Uterus (tissue), 4 donors: ENCODE results near the gene PLA2G2D. TPM values are rescaled to one million over a fixed set of nuclear protein-coding genes. Genes with fewer than 3 reads are reported as not detected.

Experiments used
- DNase-seq, 2 donors: peaks; one replicate each; pipeline ENCODE4 v3.0.0-alpha.2; 2019 to 2020
- H3K27ac ChIP-seq, 2 donors: fragments of 200-600 bp; sonication (generic); 1 replicate in 1 of 2; 2 replicates in 1 of 2; pipeline ENCODE4 v1.5.1; 2016 to 2018
- H3K27me3 ChIP-seq, 2 donors: fragments of 200-600 bp; sonication (generic); one replicate each; pipeline ENCODE4 v1.5.1; 2018 to 2019; ENCODE audit warnings: control low read depth in 1 of 2
- H3K36me3 ChIP-seq, 2 donors: fragments of 200-600 bp; sonication (generic); one replicate each; pipeline ENCODE4 v1.5.1; 2019; ENCODE audit warnings: control low read depth in 1 of 2
- H3K4me1 ChIP-seq, 2 donors: fragments of 200-600 bp; sonication (generic); one replicate each; pipeline ENCODE4 v1.5.1; 2018 to 2019; ENCODE audit warnings: control low read depth in 1 of 2
- H3K4me3 ChIP-seq, 2 donors: fragments of 200-600 bp; sonication (generic); 1 replicate in 1 of 2; 2 replicates in 1 of 2; pipeline ENCODE4 v1.5.1; 2018 to 2019; ENCODE audit warnings: mild to moderate bottlenecking in 1 of 2
- H3K9me3 ChIP-seq, 2 donors: fragments of 200-600 bp; sonication (generic); one replicate each; pipeline ENCODE4 v1.5.1; 2019; ENCODE audit warnings: control low read depth in 1 of 2
- POLR2A ChIP-seq, 2 donors: fragments of 450-650 bp; IDR thresholded peaks; one replicate each; pipeline ENCODE4 v1.6.1; 2016; ENCODE audit warnings: antibody characterized with exemption in 2 of 2, mild to moderate bottlenecking in 1 of 2, moderate library complexity in 1 of 2
- intact Hi-C: fragments of 100-400 bp; cut with DNase I; formaldehyde crosslinking; loops from one replicate; pipeline ENCODE4 v1.15.1; 2023; ENCODE audit warnings: low total_unique reads
- total RNA-seq, 4 donors: library from RNA; depleted of rRNA in 3 of 4; stranded (reverse); fragments of >200 nt in 3 of 4; gene quantifications; one replicate each; pipeline versions ENCODE4 v1.1.0 to v1.2.4, GENCODE V29; 2014 to 2023
- TF ChIP-seq, protein P1 (sequence below), 4 experiments: fragments of 200-600 bp in 2 of 4; fragments of 450-650 bp in 2 of 4; sonication (generic) in 2 of 4; IDR thresholded peaks; one replicate each; pipeline ENCODE4 v1.5.1; 2016 to 2019; ENCODE audit warnings: antibody characterized with exemption in 4 of 4, mild to moderate bottlenecking in 2 of 4, moderate library complexity in 1 of 4
- donor health status: DM: yes; HTN: yes; CAD: no.

PLA2G2D gene, protein sequence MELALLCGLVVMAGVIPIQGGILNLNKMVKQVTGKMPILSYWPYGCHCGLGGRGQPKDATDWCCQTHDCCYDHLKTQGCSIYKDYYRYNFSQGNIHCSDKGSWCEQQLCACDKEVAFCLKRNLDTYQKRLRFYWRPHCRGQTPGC
- not detected for total RNA-seq

DNA sequence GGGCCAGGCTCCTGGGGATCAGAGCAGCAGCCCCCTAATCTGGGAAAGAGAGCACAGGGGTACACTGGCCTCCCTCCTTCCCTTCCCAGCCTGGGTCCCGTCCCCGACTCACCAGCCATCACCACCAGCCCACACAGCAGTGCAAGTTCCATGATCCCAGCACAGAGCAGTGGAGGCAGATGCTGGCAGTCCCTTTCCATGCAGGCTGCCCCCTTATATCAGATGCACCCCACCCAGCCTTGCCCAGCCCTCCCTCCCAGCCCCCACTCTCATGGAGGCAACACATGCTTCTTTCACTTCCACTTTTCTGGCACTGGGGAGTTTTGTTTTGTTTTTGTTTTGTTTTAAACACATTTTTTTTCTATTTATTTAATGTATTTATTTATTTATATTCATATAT is at the start of gene PLA2G2D:
PLA2G2D (minus strand) TSS at position 190 of the 400 bp plus-strand sequence; CDS start at position 152, 38 bp downstream.
- no peaks in the 10 kb centered on the region for H3K9me3 ChIP-seq
- H3K36me3 ChIP-seq = no peaks in the 10 kb centered on the region
- no peaks in the 10 kb centered on the region for H3K4me1 ChIP-seq
- H3K27ac ChIP-seq = no peak within 1 kb of the TSS
- DNase-seq = no peak
- no peak within 1 kb of the TSS for H3K4me3 ChIP-seq
- TF ChIP-seq, protein P1, sequence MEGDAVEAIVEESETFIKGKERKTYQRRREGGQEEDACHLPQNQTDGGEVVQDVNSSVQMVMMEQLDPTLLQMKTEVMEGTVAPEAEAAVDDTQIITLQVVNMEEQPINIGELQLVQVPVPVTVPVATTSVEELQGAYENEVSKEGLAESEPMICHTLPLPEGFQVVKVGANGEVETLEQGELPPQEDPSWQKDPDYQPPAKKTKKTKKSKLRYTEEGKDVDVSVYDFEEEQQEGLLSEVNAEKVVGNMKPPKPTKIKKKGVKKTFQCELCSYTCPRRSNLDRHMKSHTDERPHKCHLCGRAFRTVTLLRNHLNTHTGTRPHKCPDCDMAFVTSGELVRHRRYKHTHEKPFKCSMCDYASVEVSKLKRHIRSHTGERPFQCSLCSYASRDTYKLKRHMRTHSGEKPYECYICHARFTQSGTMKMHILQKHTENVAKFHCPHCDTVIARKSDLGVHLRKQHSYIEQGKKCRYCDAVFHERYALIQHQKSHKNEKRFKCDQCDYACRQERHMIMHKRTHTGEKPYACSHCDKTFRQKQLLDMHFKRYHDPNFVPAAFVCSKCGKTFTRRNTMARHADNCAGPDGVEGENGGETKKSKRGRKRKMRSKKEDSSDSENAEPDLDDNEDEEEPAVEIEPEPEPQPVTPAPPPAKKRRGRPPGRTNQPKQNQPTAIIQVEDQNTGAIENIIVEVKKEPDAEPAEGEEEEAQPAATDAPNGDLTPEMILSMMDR (IDR thresholded peaks at IDR 0.05) = no peak
- TF ChIP-seq POLR2A (IDR thresholded peaks at IDR 0.05) = no peak
- intact Hi-C loops = no loop called here
- no peaks in the 10 kb centered on the region for H3K27me3 ChIP-seq

DNA sequence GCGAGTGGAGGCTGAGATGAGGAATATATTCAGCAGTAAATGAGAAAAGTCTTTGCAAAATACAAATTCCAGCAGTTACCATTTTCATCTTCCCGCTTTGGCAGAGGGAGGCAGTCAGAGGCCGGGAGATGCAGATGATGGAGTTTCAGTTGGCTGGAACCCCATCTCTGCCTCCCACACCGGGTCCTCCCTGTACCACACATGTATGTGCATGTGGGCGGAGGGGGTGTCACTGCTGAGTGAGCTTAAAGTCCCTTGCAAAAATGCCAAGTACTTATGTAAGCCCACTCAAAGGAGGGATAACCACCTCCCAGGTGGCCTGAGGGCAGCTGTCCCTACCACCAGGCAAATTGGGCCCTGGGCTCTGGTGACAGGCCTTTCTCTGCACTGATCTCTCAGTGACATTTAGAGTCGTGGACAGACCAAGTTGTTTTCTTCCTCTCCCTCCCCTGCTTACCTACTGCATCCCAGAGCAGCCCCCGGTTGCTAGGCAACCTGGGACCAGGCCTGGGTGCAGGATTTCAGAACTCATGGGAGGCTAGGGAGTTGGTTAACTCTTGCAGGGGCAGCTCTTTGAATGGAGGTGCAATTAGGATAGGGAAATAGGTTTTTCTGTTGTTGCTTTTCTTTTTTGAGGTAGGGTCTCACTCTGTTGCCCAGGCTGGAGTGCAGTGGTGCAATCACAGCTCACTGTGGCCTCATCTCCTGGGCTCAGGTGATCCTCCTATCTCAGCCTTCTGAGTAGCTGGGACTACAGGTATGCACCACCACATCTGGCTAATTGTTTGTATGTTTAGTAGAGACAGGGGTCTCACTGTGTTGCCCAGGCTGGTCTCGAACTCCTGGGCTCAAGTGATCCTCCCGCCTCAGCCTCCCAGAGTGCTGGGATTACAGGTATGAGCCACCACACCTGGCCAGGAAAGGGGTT is 49.5 kb upstream of the PLA2G2D start:
- TF ChIP-seq POLR2A (IDR thresholded peaks at IDR 0.05) = no peak
- TF ChIP-seq, protein P1 (IDR thresholded peaks at IDR 0.05) = no peak
- no peaks in the 10 kb centered on the region for H3K36me3 ChIP-seq
- H3K27me3 ChIP-seq = no peaks in the 10 kb centered on the region
- no peak for DNase-seq
- no peak overlapping the region for H3K27ac ChIP-seq
- peaks cover 0 to 3% of the 10 kb centered on the region in 2 donors for H3K9me3 ChIP-seq
- no peaks in the 10 kb centered on the region for H3K4me1 ChIP-seq
- intact Hi-C loops = no loop called here
- no peak overlapping the region for H3K4me3 ChIP-seq

DNA sequence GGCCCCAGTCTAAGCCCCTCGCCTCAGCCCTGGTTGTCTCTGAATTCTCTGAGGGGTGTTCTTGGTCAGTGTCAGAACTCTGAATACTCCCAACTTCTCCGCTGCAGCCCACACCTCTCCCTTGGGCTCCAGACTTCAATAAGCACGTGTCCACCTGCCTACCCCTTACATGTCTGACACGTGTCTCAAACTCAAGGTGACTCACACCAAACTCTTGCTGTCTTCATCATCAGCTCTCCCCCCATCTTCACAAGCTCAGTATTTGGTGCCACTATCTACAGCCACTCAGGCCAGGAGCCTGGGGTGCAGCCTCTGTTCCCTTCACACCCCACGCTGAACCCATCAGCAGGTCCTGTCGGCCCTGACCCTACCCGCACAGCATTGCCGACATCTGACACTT is 47.8 kb upstream of the PLA2G2D start:
- TF ChIP-seq, protein P1 (IDR thresholded peaks at IDR 0.05) = no peak
- no peak for TF ChIP-seq POLR2A (IDR thresholded peaks at IDR 0.05)
- no peak for DNase-seq
- no peaks in the 10 kb centered on the region for H3K36me3 ChIP-seq
- peaks cover 0 to 3% of the 10 kb centered on the region in 2 donors for H3K9me3 ChIP-seq
- H3K4me3 ChIP-seq = no peak overlapping the region
- no peak overlapping the region for H3K27ac ChIP-seq
- no peaks in the 10 kb centered on the region for H3K4me1 ChIP-seq
- H3K27me3 ChIP-seq = no peaks in the 10 kb centered on the region
- intact Hi-C loops = no loop called here

DNA sequence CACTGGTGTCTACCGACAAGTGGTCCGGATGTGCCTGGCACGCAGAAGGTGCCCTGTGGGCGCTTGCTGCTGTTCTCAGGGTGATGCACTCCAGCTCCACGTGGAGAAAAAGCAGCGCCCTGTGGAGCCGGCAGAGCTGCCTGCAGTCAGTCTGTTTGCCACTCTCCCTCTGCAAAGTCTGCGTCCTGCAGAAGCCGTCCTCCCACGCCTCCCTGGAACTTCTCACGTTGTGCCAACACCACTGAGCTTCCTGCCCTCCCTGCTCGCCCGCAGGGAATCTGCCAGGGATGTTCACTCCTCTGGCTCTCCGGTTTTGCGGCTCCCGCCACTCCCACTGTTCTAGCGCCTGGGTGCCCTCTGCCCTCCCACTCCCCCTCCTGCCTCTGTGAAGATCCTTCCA is 46.7 kb upstream of the PLA2G2D start:
- no peaks in the 10 kb centered on the region for H3K36me3 ChIP-seq
- intact Hi-C loops = no loop called here

More for the DNA sequence above, 46.7 kb upstream of the PLA2G2D start:
- DNase-seq = peak; percentile 24
- Histone ChIP-seq H3K9me3 (peaks cover 0 to 3% of the 10 kb centered on the region in 2 donors), H3K4me1 (no peaks in the 10 kb centered on the region), H3K4me3 (no peak overlapping the region), H3K27me3 (no peaks in the 10 kb centered on the region), H3K27ac (no peak overlapping the region)
- TF ChIP-seq, protein P1 (IDR thresholded peaks at IDR 0.05) = no peak
- TF ChIP-seq POLR2A (IDR thresholded peaks at IDR 0.05) = no peak
